ENCODE measurements around the gene NFKBIE.
A peak's percentile ranks its signal among the peaks of the same experiment; 100 is the strongest.

The NFKBIE gene

DNA sequence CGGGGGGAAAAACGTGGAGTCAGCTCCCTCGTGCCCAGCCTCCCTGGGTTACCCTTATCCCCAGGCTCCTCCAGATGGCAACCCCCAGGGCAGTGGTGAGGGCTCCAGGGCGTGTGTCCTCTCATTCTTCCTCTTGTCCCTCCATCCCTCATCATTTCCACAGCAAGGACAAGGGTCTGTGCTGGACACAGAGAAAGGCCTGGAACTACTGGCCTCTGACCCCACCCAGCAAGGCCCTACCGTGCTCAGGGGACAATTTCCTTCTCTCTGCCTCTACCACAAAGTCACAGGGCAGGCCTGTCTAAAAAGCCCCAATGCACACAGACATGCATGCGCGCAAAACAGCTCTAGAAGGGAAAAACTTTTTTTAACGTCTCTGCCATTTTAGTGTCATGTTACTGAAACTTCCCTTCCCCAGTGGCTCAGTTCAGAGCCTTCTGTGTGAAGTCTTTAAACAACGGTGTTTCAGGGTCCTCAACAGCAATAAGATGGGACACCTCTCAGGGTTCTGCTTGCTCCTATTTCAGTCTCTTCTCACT lies 7.0 kb downstream of the NFKBIE start:
- H3K27ac ChIP-seq: no peak overlapping the region
- H3K9me3 ChIP-seq (ENCODE audit: low read depth, low read length): no peaks in the 10 kb centered on the region
- no peak overlapping the region for H3K4me3 ChIP-seq
- TF ChIP-seq POLR2AphosphoS5 (IDR thresholded peaks at IDR 0.05; ENCODE audit: borderline replicate concordance, low read depth, low read length): no peak
- no peak for TF ChIP-seq EZH2 (IDR thresholded peaks at IDR 0.05)
- no peak for TF ChIP-seq FOXP2 (optimal IDR thresholded peaks at IDR 0.05; ENCODE audit: control extremely low read depth, extremely low read length, insufficient read depth)
- peaks cover 19% of the 10 kb centered on the region for H3K36me3 ChIP-seq (ENCODE audit: insufficient read depth, low read length)
- no peak for DNase-seq (ENCODE audit: low read depth, low spot score)
- no peak overlapping the region for H3K9ac ChIP-seq (ENCODE audit: insufficient read length)

DNA sequence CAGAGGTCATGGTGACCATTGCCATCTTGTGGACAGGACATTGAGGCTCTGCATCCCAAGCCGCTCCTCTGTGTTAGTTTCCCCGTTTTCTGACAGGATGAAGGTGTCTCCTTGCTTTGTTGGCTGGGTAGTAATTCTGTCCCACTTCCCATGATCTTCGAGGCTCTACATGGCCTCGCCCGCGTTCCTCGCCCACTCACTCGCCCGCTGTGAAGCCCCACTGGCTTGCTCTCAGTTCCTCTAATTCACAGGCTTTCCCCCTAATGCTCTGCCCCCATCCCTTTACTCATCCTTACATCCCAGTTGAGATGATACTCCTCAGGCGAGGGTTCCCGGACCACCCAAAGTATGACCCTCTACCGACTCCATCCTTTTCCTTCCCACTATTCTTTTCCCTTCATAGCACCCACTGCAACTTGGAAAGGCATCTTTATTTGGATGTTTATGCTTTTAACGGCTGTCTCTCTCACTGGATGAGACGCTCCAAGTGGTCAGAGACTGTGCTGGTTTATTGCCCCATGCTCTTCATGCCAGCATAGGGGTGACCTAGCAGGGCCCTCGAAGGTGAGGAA lies 7.5 kb downstream of the NFKBIE start:
- peak overlapping the region; percentile 76 for H3K9ac ChIP-seq (ENCODE audit: insufficient read length)
- no peak for DNase-seq (ENCODE audit: low read depth, low spot score)
- no peaks in the 10 kb centered on the region for H3K9me3 ChIP-seq (ENCODE audit: low read depth, low read length)
- H3K4me3 ChIP-seq: peak overlapping the region; percentile 92
- peaks cover 24% of the 10 kb centered on the region for H3K36me3 ChIP-seq (ENCODE audit: insufficient read depth, low read length)
- H3K27ac ChIP-seq: no peak overlapping the region
- TF ChIP-seq EZH2 (IDR thresholded peaks at IDR 0.05) (no peak), POLR2AphosphoS5 (IDR thresholded peaks at IDR 0.05; ENCODE audit: borderline replicate concordance, low read depth, low read length) (no peak), FOXP2 (optimal IDR thresholded peaks at IDR 0.05; ENCODE audit: control extremely low read depth, extremely low read length, insufficient read depth) (no peak)

DNA sequence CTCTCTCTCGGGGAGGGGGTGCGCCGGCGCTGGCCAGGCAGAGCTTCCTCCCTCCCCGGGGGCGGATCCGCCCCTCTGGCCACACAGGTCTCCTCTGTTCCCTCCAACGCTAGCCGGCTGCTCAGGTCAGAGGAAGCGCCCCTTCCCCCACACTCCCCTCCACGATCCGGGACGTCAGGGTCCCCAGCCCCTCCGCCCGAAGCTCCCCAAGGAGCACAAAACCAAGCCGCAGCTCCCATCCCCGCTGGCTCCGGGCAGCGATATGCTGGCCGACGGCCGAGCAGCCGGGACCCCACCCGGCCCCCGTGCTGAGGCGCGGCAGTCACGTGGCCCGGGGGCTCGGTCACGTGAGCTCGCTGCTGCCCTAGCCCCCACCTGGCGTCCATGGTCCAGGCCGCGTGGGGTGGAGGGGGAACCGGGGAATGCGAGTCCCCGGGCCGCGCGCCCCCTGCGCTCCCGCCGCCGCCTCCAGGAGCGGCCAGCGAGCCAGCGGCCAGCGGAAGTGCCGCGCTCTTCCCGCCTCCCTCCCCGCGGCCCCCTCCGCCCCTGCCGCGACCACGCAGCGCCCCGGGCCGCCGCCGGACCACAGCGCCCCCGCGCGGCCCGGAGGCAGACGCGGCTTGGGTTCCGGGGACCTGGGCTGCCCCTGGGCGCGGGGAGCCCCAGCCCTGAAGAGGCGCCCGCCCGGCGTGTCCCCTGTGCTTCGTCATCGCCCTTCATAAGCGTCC lies 8.2 kb downstream of the NFKBIE start, which contains the start of gene SLC35B2:
SLC35B2 (minus strand) TSS at position 504 of the 728 bp plus-strand sequence; CDS start at position 386, 118 bp downstream.
- Histone ChIP-seq H3K36me3 (ENCODE audit: insufficient read depth, low read length) (peaks cover 31% of the 10 kb centered on the region), H3K9me3 (ENCODE audit: low read depth, low read length) (no peaks in the 10 kb centered on the region), H3K4me3 (peak within 1 kb of the TSS; percentile 92), H3K27ac (peak within 1 kb of the TSS; percentile 14), H3K9ac (ENCODE audit: insufficient read length) (peak within 1 kb of the TSS; percentile 76)
- TF ChIP-seq EZH2 (IDR thresholded peaks at IDR 0.05) (no peak), POLR2AphosphoS5 (IDR thresholded peaks at IDR 0.05; ENCODE audit: borderline replicate concordance, low read depth, low read length) (peak; percentile 76), FOXP2 (optimal IDR thresholded peaks at IDR 0.05; ENCODE audit: control extremely low read depth, extremely low read length, insufficient read depth) (no peak)
- no peak for DNase-seq (ENCODE audit: low read depth, low spot score)

DNA sequence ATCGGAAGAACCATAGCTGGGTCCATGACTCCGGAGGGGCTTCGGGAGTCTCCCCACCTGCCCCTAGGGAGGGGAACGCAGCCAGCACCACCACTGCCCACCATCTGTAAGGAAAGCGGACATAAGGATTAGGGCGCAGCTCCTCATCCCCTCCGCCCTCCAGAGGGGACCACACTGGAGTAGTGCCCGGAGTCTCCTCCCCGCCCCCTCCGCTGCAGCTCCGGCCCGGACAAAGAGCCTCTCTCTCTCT lies 8.7 kb downstream of the NFKBIE start:
- peaks cover 36% of the 10 kb centered on the region for H3K36me3 ChIP-seq (ENCODE audit: insufficient read depth, low read length)
- H3K9me3 ChIP-seq (ENCODE audit: low read depth, low read length): no peaks in the 10 kb centered on the region
- no peak for DNase-seq (ENCODE audit: low read depth, low spot score)
- H3K27ac ChIP-seq: 0 out of 2 replicates have a peak overlapping the region, but pooled peaks have one; percentile 14
- no peak for TF ChIP-seq POLR2AphosphoS5 (IDR thresholded peaks at IDR 0.05; ENCODE audit: borderline replicate concordance, low read depth, low read length)
- no peak for TF ChIP-seq EZH2 (IDR thresholded peaks at IDR 0.05)
- TF ChIP-seq FOXP2 (optimal IDR thresholded peaks at IDR 0.05; ENCODE audit: control extremely low read depth, extremely low read length, insufficient read depth): no peak
- H3K4me3 ChIP-seq: peak overlapping the region; percentile 92
- H3K9ac ChIP-seq (ENCODE audit: insufficient read length): peak overlapping the region; percentile 76

DNA sequence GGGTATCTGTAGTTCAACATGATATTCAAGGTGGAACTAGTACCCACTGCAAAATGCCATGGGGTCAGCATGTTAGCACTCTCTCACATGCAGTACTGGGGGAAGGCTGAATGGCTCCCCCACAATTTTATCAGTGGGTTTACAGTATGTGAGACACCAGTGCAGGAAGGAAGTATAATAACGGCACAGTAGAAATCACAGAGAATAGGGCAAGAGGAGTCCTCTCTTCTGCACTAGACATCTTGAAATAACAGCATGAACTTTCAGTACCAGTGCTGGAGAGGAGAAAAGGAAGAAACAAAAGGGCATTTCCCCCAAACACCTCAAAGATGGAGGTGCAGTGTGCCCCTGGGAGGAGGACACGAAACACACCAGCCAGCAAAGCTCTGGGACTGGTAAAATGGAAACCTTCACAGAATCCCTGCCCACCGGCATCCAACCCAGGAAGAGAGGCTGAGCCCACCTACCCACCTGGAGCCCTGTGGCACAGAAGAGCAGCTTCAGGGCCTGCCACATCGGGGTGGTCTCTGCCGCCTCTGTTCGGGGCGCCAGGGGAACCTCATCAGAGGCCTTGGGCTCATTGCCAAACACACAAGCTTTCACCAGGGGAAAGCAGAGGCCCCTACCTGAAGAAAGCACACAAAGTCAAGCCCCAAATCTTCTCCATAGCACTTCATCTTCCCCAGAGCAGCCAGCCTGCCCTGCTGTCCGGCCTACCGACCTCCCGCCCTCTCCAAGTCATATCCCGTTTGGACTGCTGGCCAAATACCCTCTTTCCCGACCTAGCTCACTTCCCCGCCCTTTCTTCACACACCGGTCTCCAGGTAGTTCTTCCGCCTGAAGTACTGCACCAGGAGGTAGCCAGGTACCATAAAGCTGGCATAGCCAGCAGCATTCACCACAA lies 9.2 kb downstream of the NFKBIE start:
- peak overlapping the region; percentile 76 for H3K9ac ChIP-seq (ENCODE audit: insufficient read length)
- no peak overlapping the region for H3K27ac ChIP-seq
- H3K4me3 ChIP-seq: peak overlapping the region; percentile 92
- TF ChIP-seq FOXP2 (optimal IDR thresholded peaks at IDR 0.05; ENCODE audit: control extremely low read depth, extremely low read length, insufficient read depth): no peak
- TF ChIP-seq EZH2 (IDR thresholded peaks at IDR 0.05): no peak
- H3K9me3 ChIP-seq (ENCODE audit: low read depth, low read length): no peaks in the 10 kb centered on the region
- DNase-seq (ENCODE audit: low read depth, low spot score): no peak
- peaks cover 42% of the 10 kb centered on the region for H3K36me3 ChIP-seq (ENCODE audit: insufficient read depth, low read length)

- H3K4me3 ChIP-seq: no peak overlapping the region
- DNase-seq (ENCODE audit: low read depth, low spot score): no peak
These were observed 10.1 kb downstream of the NFKBIE start for GRCh38 chr6:44255105-44255808.

DNA sequence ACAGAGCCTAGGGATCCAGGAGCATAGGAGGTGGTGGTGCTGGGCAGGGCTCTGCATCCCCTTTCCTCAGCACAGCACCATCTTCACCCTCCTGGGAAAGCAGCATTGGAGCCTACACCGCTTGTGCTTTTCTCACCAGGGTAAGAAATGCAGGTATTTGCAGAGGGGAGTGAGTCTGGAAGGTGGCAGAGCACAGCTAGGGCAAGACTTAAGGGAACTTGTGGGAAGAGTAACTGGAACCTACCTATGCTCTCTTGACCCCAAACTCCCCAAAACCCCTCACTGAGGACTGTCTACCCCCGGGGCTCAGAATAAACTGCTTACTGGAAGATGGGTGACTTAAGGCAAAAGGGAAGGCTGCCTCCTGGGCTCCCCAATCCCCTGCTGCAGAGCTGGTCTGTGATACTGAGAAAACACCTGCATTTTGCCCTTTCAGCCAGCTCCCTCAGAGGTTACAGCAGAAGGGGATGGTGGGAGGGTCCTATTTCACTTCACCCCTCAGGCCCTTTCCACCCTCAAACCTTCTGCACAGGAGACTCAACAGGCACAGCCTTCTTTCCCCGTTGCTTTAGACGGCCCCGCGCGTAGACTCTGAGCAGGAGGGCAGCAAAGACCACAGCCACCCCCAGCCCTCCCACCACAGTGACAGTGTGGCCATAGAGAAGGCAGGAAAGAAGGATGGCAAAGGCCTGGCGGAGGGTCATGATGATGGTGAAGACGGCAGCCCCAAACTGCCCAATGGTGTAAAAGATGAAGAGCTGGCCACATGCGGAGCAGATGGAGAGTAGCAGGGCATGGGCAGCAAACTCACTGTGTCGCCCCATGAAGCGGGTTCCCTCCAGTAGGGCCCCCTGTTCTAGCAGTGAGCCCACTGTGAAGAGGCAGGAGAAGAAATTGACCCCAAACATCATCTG lies 10.9 kb downstream of the NFKBIE start:
- TF ChIP-seq EZH2 (IDR thresholded peaks at IDR 0.05) (no peak), POLR2AphosphoS5 (IDR thresholded peaks at IDR 0.05; ENCODE audit: borderline replicate concordance, low read depth, low read length) (peak; percentile 50; the same call in 1 of the 2 replicates)
- Histone ChIP-seq H3K36me3 (ENCODE audit: insufficient read depth, low read length) (peaks cover 58% of the 10 kb centered on the region), H3K4me3 (no peak overlapping the region), H3K27ac (no peak overlapping the region), H3K9me3 (ENCODE audit: low read depth, low read length) (no peaks in the 10 kb centered on the region), H3K9ac (ENCODE audit: insufficient read length) (no peak overlapping the region)
- DNase-seq (ENCODE audit: low read depth, low spot score): no peak

More at GRCh38 chr6:44255105-44255808, 10.1 kb downstream of the NFKBIE start:
- Histone ChIP-seq H3K9me3 (ENCODE audit: low read depth, low read length) (no peaks in the 10 kb centered on the region), H3K36me3 (ENCODE audit: insufficient read depth, low read length) (peaks cover 50% of the 10 kb centered on the region), H3K9ac (ENCODE audit: insufficient read length) (no peak overlapping the region), H3K27ac (no peak overlapping the region)
- TF ChIP-seq POLR2AphosphoS5 (IDR thresholded peaks at IDR 0.05; ENCODE audit: borderline replicate concordance, low read depth, low read length) (no peak; the same call in 1 of the 2 replicates), EZH2 (IDR thresholded peaks at IDR 0.05) (no peak), FOXP2 (optimal IDR thresholded peaks at IDR 0.05; ENCODE audit: control extremely low read depth, extremely low read length, insufficient read depth) (no peak)

All from SK-N-MC (cell line).